Activated CD4-positive, alpha-beta T cell treated with anti-CD3 and anti-CD28 coated beads, Interleukin-2, amount 50 U/mL, for 48 hours (primary cell): ENCODE measurements around the gene GRK5.

Experiments used
- DNase-seq, 2 experiments: peaks; one replicate each; pipeline ENCODE4 v3.0.0-alpha.2; 2020

The GRK5 gene

GRCh38 chr10:119391440-119392251, 184.3 kb downstream of the GRK5 start:
- no peak for DNase-seq

- no peak for DNase-seq
Observed at GRCh38 chr10:119393019-119393418, 185.6 kb downstream of the GRK5 start.

DNA sequence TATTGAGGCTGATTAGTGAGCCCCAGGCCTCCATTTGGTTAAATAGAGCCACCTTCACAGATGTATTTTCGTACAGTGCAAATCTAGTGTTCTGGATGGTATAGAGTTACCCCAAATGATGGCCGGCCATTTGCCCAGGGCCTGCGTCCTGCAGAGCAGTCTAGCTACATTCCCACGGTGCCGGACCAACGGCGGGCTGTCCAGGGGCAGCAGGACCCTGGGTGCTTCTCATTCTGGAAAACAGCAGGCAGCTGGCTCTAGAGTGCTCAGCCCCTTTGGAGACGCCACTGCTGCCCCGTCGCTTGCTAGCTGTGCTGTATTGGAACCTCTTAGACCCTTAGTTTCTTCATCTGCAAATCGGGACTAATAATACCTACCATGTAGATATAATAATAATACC, 186.1 kb downstream of the GRK5 start:
- DNase-seq, result no peak

- no peak for DNase-seq
Observed at GRCh38 chr10:119393845-119394244, 186.5 kb downstream of the GRK5 start.

GRCh38 chr10:119394657-119395279, 187.4 kb downstream of the GRK5 start:
- no peak for DNase-seq

GRCh38 chr10:119395280-119396007, 188.1 kb downstream of the GRK5 start:
- no peak for DNase-seq

GRCh38 chr10:119396008-119396708, 188.8 kb downstream of the GRK5 start:
- no peak for DNase-seq

DNA sequence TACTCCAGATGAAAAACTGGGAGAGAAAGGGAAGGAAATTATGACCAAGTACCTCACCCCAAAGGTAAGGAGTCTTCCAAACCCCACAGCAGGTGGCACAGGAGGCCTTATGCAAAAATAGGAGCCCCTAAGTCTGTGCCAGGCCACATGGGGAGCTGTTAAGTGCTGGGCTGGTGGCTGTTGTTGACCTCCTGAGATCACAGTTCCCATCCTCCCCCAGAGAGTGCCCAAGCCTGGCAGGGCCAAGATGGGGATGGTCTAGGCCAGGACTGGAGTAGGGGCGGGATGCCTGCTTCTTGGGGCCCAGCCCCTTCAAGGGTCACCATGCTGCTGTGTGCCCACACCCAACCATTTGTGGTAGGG, 189.3 kb downstream of the GRK5 start:
- DNase-seq, result no peak

DNA sequence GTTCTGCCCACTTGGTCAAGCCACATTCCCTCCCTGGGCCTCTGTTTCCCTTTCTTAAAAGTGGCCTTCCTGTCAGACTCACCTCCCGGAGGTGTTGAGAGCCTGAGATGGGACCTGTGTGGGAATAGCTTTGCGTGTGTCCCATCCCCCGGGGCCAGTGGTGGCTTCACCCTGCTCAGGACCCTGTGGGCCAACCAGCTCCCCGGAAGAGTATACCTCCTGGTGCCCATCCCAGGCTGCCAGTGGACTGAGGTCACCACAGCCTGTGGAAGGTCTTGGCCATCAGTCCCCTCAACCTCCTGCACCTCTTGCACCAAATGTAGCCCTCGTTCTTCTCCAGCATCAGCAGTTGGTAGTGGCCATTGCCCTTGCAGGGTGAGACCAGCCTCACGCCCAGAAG, 190.0 kb downstream of the GRK5 start:
- no peak for DNase-seq

- DNase-seq, result no peak
Observed at GRCh38 chr10:119398996-119399395, 191.6 kb downstream of the GRK5 start.

DNA sequence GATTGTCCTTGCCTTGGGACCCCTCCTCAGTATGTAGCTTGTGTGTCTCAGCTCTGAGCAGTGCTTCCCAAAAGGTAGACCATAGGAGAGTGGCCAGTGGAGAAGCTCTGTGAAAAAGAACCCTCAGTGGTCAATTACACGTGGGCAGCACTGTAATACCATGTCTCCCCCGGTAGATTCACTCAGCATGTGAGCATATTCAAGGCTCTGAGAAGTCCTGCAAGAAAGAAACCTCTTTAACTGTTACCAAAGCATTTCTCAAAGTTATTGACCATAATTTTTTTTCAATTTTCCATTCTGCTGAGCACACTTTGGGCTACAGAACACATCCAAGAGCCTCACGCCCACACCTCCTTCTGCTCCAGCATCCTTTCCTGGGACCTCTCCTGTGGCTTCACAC, 192.1 kb downstream of the GRK5 start:
- DNase-seq, result no peak

GRCh38 chr10:119401671-119402395, 194.5 kb downstream of the GRK5 start:
- DNase-seq, result no peak

DNA sequence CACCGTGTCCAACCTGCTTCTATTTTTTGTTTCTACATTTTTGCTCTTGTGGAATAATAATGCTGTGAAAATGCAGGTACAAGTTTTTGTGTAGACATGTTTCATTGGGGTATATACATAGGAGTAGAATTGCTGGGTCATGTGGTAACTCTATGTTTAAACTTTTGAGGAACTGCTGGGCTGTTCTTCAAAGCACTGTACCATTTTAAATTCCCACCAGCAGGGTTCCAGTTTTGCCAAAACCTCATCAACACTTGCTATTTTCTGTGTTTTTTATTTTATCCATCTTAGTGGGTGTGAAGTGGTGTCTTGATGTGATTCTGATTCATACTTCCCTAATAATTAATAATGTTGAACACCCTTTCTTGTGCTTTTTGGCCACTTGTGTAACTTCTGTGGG, 196.6 kb downstream of the GRK5 start:
- DNase-seq, result no peak

GRCh38 chr10:119404719-119405519, 197.5 kb downstream of the GRK5 start:
- DNase-seq, result no peak

- no peak for DNase-seq
Observed at GRCh38 chr10:119405520-119405807, 198.1 kb downstream of the GRK5 start.

GRCh38 chr10:119406137-119406536, 198.8 kb downstream of the GRK5 start:
- DNase-seq, result no peak

DNA sequence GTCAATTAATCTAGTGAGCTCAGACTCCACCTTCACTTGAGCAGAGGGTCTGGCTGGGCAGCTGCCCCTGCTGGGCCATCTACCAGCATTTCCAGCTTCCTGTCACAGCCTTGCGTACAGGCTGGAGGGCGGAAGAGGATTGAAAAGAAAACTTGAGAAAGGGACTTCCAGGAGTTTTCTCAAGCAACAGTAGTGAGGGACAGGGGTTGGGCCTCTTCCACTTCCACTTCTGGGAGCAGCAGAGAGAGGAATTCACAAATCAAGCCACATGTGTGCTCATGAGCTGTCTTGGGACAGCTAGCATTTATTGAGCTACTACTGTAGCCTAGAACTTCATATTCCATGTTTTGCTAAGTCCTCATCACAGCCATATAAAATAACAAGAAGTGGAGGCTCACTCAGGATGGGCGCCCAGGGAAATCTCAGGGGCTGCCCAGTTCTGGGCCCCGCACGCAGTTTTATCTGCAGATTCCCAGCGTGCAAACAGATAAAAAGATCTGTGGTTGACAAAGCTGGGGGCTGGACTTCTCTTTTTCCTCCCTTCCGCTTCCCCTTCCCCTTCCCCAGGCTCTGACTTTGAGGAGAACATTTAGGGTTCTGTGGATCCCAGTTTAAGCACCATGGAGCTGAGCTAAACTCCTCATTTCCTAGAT, 199.4 kb downstream of the GRK5 start:
- DNase-seq, result no peak

GRCh38 chr10:119407254-119407777, 199.9 kb downstream of the GRK5 start:
- DNase-seq, result no peak

DNA sequence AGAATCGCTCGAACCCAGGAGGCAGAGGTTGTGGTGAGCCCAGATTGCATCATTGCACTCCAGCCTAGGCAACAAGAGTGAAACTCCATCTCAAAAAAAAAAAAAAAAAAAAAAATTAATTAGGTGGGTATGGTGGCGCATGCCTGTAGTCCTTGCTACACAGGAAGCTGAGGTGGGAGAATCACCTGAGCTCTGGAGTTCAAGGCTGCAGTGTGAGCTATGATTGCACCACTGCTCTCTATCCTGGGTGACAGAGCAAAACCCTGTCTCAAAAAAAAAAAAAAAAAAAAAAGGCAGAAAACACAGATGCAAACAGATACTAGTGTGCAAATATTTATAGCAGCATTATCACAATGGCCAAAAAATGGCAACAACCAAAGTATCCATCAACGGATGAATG, 200.7 kb downstream of the GRK5 start:
- no peak for DNase-seq

- DNase-seq, result no peak
Observed at GRCh38 chr10:119408969-119409371, 201.6 kb downstream of the GRK5 start.

DNA sequence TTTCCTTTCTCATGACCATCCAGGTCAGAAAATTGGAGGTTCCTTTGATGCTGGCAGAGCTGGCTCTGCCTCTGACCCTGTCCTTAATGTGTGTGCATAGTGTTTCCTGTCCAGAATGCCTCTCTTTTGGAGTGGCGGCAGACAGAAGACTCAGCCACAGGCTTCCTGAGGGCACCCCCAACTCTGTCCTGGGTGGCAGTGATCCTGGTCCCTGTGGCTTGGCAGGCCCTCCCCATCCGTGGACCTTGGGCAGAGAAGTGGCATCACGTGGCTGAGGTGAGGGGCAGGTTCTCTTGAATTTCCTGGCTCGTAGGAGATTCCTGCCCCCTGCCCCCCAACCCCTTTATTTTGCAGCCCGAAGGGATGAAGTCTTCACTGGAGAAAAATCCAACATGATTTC, 202.0 kb downstream of the GRK5 start:
- no peak for DNase-seq
